Nephron (organoid): ENCODE data around the gene ZFYVE28.

Experiments
- H3K27ac Mint-ChIP-seq, 3 experiments: 2 replicates each; pipeline ENCODE4 v1.8.0; 2020; ENCODE audit warnings: mixed read lengths in 3 of 3, mild to moderate bottlenecking in 2 of 3, moderate library complexity in 1 of 3
- H3K27me3 Mint-ChIP-seq: 2 replicates; pipeline ENCODE4 v1.8.0; 2021; ENCODE audit warnings: low read depth, mild to moderate bottlenecking, moderate library complexity, mixed read lengths
- H3K36me3 Mint-ChIP-seq: 2 replicates; pipeline ENCODE4 v1.8.0; 2020; ENCODE audit warnings: low read depth, mixed read lengths
- H3K4me1 Mint-ChIP-seq: 2 replicates; pipeline ENCODE4 v1.8.0; 2020; ENCODE audit warnings: mixed read lengths
- H3K4me3 Mint-ChIP-seq, 3 experiments: 2 replicates each; pipeline ENCODE4 v1.8.0; 2020; ENCODE audit warnings: mild to moderate bottlenecking in 3 of 3, mixed read lengths in 3 of 3, moderate library complexity in 2 of 3
- H3K9me3 Mint-ChIP-seq: 2 replicates; pipeline ENCODE4 v1.8.0; 2020; ENCODE audit warnings: mixed read lengths
- TF ChIP-seq, protein P1 (sequence below), 3 experiments: fragments of 200-600 bp; sonication (generic); IDR thresholded peaks; one replicate each; pipeline ENCODE4 v1.5.0; 2021; ENCODE audit warnings: antibody characterized with exemption in 3 of 3; ENCODE audit not compliant: unreplicated experiment in 3 of 3

Gene ZFYVE28

DNA sequence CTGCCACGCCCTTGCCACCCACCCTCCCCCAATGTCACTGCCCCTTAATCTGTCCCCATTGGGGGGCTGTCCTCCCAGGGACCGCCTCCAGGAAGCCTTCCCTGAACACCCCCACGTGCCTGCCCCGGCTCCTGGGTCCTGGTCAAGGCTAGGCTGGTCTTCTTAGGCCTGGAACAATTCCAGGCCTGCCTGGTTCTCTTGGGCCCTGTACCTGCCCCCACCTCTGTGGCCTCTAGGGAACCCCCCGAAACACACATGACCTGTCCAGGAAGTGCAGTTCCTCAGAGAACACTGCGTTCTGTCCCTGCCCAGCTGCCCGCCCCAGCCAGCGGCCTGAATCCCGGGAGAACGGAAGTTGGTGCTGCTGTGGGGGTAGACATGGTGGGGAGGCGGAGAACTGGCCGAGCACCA lies 161.7 kb downstream of the ZFYVE28 start:
- peaks cover 11% of the 10 kb centered on the region for H3K36me3 Mint-ChIP-seq
- H3K4me3 Mint-ChIP-seq: peak overlapping the region in 1 of 3 experiments; percentile 33
- no peaks in the 10 kb centered on the region for H3K9me3 Mint-ChIP-seq
- H3K27me3 Mint-ChIP-seq: no peaks in the 10 kb centered on the region
- H3K27ac Mint-ChIP-seq: peak overlapping the region in 2 of 3 experiments; percentile 18 to 45
- TF ChIP-seq, protein P1, sequence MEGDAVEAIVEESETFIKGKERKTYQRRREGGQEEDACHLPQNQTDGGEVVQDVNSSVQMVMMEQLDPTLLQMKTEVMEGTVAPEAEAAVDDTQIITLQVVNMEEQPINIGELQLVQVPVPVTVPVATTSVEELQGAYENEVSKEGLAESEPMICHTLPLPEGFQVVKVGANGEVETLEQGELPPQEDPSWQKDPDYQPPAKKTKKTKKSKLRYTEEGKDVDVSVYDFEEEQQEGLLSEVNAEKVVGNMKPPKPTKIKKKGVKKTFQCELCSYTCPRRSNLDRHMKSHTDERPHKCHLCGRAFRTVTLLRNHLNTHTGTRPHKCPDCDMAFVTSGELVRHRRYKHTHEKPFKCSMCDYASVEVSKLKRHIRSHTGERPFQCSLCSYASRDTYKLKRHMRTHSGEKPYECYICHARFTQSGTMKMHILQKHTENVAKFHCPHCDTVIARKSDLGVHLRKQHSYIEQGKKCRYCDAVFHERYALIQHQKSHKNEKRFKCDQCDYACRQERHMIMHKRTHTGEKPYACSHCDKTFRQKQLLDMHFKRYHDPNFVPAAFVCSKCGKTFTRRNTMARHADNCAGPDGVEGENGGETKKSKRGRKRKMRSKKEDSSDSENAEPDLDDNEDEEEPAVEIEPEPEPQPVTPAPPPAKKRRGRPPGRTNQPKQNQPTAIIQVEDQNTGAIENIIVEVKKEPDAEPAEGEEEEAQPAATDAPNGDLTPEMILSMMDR (IDR thresholded peaks at IDR 0.05; ENCODE audit: unreplicated experiment in 3 of 3): no peak
- peaks cover 24% of the 10 kb centered on the region for H3K4me1 Mint-ChIP-seq

DNA sequence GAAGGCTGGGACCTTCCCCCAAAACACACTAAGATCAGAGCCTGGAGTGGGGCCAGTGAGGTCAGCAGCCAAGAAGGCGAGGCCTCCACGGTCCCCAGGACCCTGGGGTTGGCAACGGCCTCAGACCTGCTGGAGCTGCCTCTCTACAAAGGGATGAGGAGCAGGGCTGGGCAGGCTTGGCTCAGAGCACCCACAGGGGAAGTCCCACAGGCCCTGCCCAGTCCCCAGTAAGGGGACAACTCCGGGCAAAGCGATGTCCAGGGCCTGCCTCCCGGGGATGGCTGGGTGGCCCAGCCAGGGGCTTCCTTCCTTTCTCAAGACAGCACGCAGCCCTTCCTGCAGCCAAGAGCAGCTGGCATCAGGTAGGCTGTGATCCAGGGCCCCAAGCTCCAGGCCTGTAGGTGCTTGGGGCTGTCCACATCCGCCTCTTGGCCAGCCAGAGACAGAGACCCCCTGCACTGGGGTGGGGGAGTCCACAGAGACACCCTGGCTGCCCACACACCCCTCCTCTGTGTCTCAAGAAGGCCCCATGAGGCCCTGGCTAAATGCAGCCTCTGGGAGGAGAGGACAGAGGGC lies 162.2 kb downstream of the ZFYVE28 start:
- Mint-ChIP-seq H3K9me3 (no peaks in the 10 kb centered on the region), H3K36me3 (peaks cover 11% of the 10 kb centered on the region), H3K27ac (peak overlapping the region in 2 of 3 experiments; percentile 54 to 62), H3K27me3 (no peaks in the 10 kb centered on the region), H3K4me1 (peaks cover 24% of the 10 kb centered on the region), H3K4me3 (peak overlapping the region in 1 of 3 experiments; percentile 47)
- TF ChIP-seq, protein P1 (IDR thresholded peaks at IDR 0.05; ENCODE audit: unreplicated experiment in 3 of 3): no peak

DNA sequence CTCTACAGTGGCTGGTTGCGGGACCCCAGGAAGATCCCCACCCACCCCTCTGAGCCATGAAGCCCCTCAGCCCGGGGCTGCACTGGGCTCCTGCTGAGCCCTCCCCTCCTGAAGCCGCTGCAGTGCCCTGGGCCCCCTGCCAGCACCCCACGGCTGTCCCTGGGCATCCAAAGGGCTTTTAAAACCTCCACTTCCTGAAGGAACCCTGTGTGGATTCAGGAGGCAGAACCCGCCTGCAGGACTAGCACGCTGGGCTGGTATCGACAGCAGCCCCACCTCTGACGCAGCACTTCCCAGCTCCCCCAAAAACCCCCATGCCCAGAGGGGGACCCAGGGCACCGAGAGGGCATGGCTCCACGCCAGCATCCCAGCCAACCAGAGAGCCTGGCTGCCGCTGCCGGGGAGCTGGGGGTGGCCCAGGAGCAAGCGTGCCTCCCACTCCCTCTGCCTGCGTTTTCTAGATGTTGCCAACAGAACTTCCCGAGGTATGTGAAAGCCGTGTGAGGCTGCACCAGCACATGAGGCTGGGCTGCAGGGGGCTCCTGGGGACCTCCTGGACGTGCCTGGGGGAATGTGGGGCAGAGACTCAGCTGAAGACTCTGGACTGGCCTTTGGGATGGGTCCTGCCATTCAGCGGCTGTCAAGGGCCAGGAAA lies 162.8 kb downstream of the ZFYVE28 start:
- Mint-ChIP-seq H3K27me3 (no peaks in the 10 kb centered on the region), H3K27ac (peak overlapping the region in 2 of 3 experiments; percentile 54 to 62), H3K4me3 (peak overlapping the region in 1 of 3 experiments; percentile 47), H3K4me1 (peaks cover 24% of the 10 kb centered on the region), H3K9me3 (no peaks in the 10 kb centered on the region), H3K36me3 (peaks cover 11% of the 10 kb centered on the region)
- TF ChIP-seq, protein P1 (IDR thresholded peaks at IDR 0.05; ENCODE audit: unreplicated experiment in 3 of 3): no peak

DNA sequence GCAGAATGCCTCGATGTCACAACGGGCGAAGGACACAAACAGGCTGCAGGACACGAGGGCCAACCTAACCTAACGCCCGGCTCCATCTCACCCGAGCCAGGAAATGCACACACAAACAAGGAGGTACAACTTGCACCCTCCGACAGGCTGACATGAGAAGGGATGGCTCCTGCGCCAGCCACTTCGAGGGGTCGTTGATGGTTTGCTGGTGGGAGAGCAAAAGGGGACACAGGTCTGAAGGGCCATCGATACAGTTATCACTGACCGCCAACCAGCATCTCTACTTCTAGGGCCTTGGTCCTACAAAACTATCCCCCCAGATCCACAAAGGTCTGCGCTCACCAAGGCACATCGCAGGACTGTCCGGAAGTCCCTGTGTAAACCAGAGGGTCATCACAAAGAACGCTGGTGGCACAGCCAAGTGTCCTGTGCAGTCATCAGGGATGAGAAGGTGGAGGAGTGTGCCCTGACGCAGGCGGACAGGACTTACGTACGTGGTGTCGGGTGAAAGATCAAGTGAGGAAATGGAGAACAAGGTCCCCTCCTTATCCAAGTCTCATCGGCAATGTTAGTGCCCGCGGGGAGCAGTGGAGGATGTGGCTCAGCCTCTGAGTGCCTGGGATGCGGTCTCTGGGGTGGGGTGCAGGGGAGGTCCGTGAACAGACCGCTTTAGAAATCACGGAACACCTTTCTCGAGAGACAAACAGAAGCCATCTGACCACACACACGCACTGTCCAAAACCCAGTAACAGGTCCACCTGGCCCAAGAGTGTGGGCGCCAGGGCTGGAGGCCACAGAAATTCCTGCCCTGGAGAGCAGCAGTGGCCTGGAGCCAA lies 163.6 kb downstream of the ZFYVE28 start:
- H3K27me3 Mint-ChIP-seq: no peaks in the 10 kb centered on the region
- H3K27ac Mint-ChIP-seq: peak overlapping the region; percentile 15 to 57 (median 48)
- H3K36me3 Mint-ChIP-seq: peaks cover 11% of the 10 kb centered on the region
- no peaks in the 10 kb centered on the region for H3K9me3 Mint-ChIP-seq
- peak overlapping the region in 1 of 3 experiments; percentile 26 for H3K4me3 Mint-ChIP-seq
- TF ChIP-seq, protein P1 (IDR thresholded peaks at IDR 0.05; ENCODE audit: unreplicated experiment in 3 of 3): no peak
- peaks cover 24% of the 10 kb centered on the region for H3K4me1 Mint-ChIP-seq

DNA sequence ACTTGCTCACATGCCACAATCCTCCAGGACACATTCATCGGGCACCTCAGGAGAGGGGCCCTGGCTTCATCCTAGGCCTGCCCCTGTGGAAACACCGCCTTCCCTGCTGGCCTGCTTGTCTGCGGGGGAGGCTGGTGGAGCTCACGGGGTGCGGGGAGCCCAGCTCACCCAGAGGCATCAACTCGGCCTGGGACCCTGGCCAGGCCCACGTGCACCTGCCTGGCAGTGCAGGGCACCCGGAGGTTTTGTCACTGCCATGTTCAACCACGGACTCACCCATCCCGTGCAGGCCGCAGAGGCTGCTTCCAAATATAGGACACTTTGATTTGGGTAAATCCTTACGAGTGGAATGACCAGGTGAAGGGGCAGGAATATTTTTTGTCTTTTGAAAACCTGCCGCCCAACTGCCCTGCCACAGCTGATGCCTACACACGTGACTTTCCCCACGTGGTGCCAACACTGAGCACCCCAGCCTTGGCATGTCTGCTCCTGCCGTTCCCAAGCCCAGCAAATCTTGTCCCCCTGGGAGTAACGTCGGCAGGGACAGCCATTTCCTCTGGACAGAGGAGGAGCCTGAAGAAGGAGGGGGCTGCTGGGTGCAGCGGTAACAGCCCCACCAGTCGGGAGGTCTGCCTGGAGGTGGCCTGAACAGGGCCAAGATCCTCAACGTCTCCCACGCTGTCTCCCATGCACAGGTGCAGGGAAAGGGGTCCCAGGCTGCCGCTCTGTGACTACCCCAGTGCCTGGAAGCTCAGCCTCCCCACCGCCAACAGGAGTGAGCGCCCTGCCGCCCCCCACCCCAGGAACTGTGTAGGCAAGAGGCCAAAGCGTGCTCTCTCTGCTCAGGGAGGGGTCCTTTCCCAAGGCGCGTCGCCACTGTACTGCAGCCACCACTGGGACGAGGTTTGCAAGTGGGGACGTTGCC lies 165.0 kb downstream of the ZFYVE28 start:
- H3K36me3 Mint-ChIP-seq: peaks cover 15% of the 10 kb centered on the region
- H3K27ac Mint-ChIP-seq: peak overlapping the region in 1 of 3 experiments; percentile 48
- H3K27me3 Mint-ChIP-seq: no peaks in the 10 kb centered on the region
- TF ChIP-seq, protein P1 (IDR thresholded peaks at IDR 0.05; ENCODE audit: unreplicated experiment in 3 of 3): no peak
- peaks cover 24% of the 10 kb centered on the region for H3K4me1 Mint-ChIP-seq
- no peak overlapping the region for H3K4me3 Mint-ChIP-seq
- H3K9me3 Mint-ChIP-seq: no peaks in the 10 kb centered on the region
